ENCODE results near the gene PRSS22. TPM values are rescaled to one million over a fixed set of nuclear protein-coding genes. Genes with fewer than 3 reads are reported as not detected.

Gene PRSS22
- total and polyA plus RNA-seq, 9 donors: 0.10 to 7.2 (median 1.2) TPM; not detected in 3

- WGBS, 3 donors: 69 to 83% (median 80%) methylated on average over 17 to 18 of the region's 18 CpGs
- Histone ChIP-seq H3K9me3 (no peaks in the 10 kb centered on the region), H3K27me3 (no peaks in the 10 kb centered on the region), H3K36me3 (no peaks in the 10 kb centered on the region), H3K27ac (no peak overlapping the region), H3K4me1 (ENCODE audit: insufficient read depth) (no peaks in the 10 kb centered on the region), H3K4me3 (no peak overlapping the region)
- TF ChIP-seq EP300 (IDR thresholded peaks at IDR 0.05) (no peak), CTCF (IDR thresholded peaks at IDR 0.05) (no peak), POLR2A (IDR thresholded peaks at IDR 0.05) (no peak)
- DNase-seq: no peak
- intact Hi-C loops (cut with DNase I): no loop called here
Measured at GRCh38 chr16:2853531-2854073, 4.4 kb downstream of the PRSS22 start.

- H3K4me1 ChIP-seq (ENCODE audit: insufficient read depth): no peaks in the 10 kb centered on the region
- 36 to 67% (median 44%) methylated on average over 46 to 56 of the region's 56 CpGs for WGBS, 3 donors
- no peak for DNase-seq
- H3K27me3 ChIP-seq: no peaks in the 10 kb centered on the region
- H3K36me3 ChIP-seq: no peaks in the 10 kb centered on the region
- no peak overlapping the region for H3K27ac ChIP-seq
- peaks cover 0 to 3% of the 10 kb centered on the region in 2 donors for H3K9me3 ChIP-seq
- no peak overlapping the region for H3K4me3 ChIP-seq
- intact Hi-C loops (cut with DNase I): no loop called here
- no peak for TF ChIP-seq CTCF (IDR thresholded peaks at IDR 0.05)
- TF ChIP-seq EP300 (IDR thresholded peaks at IDR 0.05): no peak
- no peak for TF ChIP-seq POLR2A (IDR thresholded peaks at IDR 0.05)
Measured at GRCh38 chr16:2852731-2853507, 5.1 kb downstream of the PRSS22 start.

GRCh38 chr16:2852003-2852730 is 5.8 kb downstream of the PRSS22 start:
- no peaks in the 10 kb centered on the region for H3K4me1 ChIP-seq (ENCODE audit: insufficient read depth)
- WGBS, 3 donors: 83 to 87% (median 86%) methylated on average over 15 to 16 of the region's 16 CpGs
- no peak overlapping the region for H3K4me3 ChIP-seq
- peaks cover 0 to 3% of the 10 kb centered on the region in 2 donors for H3K9me3 ChIP-seq
- TF ChIP-seq POLR2A (IDR thresholded peaks at IDR 0.05): no peak
- no peak for TF ChIP-seq EP300 (IDR thresholded peaks at IDR 0.05)
- TF ChIP-seq CTCF (IDR thresholded peaks at IDR 0.05): no peak
- intact Hi-C loops (cut with DNase I): no loop called here
- no peaks in the 10 kb centered on the region for H3K36me3 ChIP-seq
- H3K27ac ChIP-seq: no peak overlapping the region
- H3K27me3 ChIP-seq: no peaks in the 10 kb centered on the region
- DNase-seq: no peak

- Histone ChIP-seq H3K4me1 (ENCODE audit: insufficient read depth) (no peaks in the 10 kb centered on the region), H3K27me3 (no peaks in the 10 kb centered on the region), H3K27ac (no peak overlapping the region), H3K9me3 (peaks cover 0 to 3% of the 10 kb centered on the region in 2 donors), H3K36me3 (no peaks in the 10 kb centered on the region), H3K4me3 (no peak overlapping the region)
- DNase-seq: no peak
- intact Hi-C loops (cut with DNase I): no loop called here
- WGBS, 3 donors: 69 to 77% (median 74%) methylated on average over 16 of the region's 16 CpGs
- TF ChIP-seq EP300 (IDR thresholded peaks at IDR 0.05): no peak
- TF ChIP-seq POLR2A (IDR thresholded peaks at IDR 0.05): no peak
- no peak for TF ChIP-seq CTCF (IDR thresholded peaks at IDR 0.05)
Measured at GRCh38 chr16:2848933-2849725, 8.8 kb downstream of the PRSS22 start.
